Measurements from ENCODE around the gene LGI4. TPM values are rescaled to one million over a fixed set of nuclear protein-coding genes. Genes with fewer than 3 reads are reported as not detected.
"Not testable (repeated sequence)": the region's sequence is repeated elsewhere in the genome, so short reads cannot be mapped to it uniquely, and the experiment has no call there.

Gene LGI4
- total RNA-seq, 1 donor from 2014 or later, result 9.0 TPM

- ATAC-seq, result peak; percentile 86
- intact Hi-C loops (cut with micrococcal nuclease), result no loop called here
- peak; percentile 84 for DNase-seq
These were observed 20.3 kb downstream of the LGI4 start for GRCh38 chr19:35114353-35115176.

GRCh38 chr19:35112995-35113688 is 21.7 kb downstream of the LGI4 start:
- DNase-seq (no peak), ATAC-seq (no peak)
- intact Hi-C loops (cut with micrococcal nuclease), result no loop called here

GRCh38 chr19:35110974-35111373 is 23.9 kb downstream of the LGI4 start:
- intact Hi-C loops (cut with micrococcal nuclease), result no loop called here
- DNase-seq, result no peak
- ATAC-seq, result no peak

- intact Hi-C loops (cut with micrococcal nuclease), result no loop called here
- no peak for ATAC-seq
- DNase-seq, result no peak
These were observed 25.3 kb downstream of the LGI4 start for GRCh38 chr19:35109395-35110112.

- no peak for ATAC-seq
- intact Hi-C loops (cut with micrococcal nuclease), result no loop called here
- no peak for DNase-seq
These were observed 26.1 kb downstream of the LGI4 start for GRCh38 chr19:35108730-35109129.

GRCh38 chr19:35107545-35107944 is 27.3 kb downstream of the LGI4 start:
- peak; percentile 64 for ATAC-seq
- no peak for DNase-seq
- intact Hi-C loops (cut with micrococcal nuclease), result no loop called here

GRCh38 chr19:35106898-35107541 is 27.8 kb downstream of the LGI4 start:
- no peak for ATAC-seq
- DNase-seq, result no peak
- intact Hi-C loops (cut with micrococcal nuclease), result no loop called here

GRCh38 chr19:35106291-35106583 is 28.6 kb downstream of the LGI4 start:
- ATAC-seq (no peak), DNase-seq (no peak)
- intact Hi-C loops (cut with micrococcal nuclease), result no loop called here

GRCh38 chr19:35105411-35106290 is 29.2 kb downstream of the LGI4 start:
- ATAC-seq (no peak), DNase-seq (no peak)
- intact Hi-C loops (cut with micrococcal nuclease), result no loop called here

- no peak for ATAC-seq
- no peak for DNase-seq
- intact Hi-C loops (cut with micrococcal nuclease), result no loop called here
These were observed 29.8 kb downstream of the LGI4 start for GRCh38 chr19:35105047-35105410.

GRCh38 chr19:35104361-35104760 is 30.5 kb downstream of the LGI4 start:
- ATAC-seq (no peak), DNase-seq (no peak)
- intact Hi-C loops (cut with micrococcal nuclease), result no loop called here

- intact Hi-C loops (cut with micrococcal nuclease); ATAC-seq; DNase-seq: not testable (repeated sequence)
These were observed 31.2 kb downstream of the LGI4 start for GRCh38 chr19:35103614-35104013.

- intact Hi-C loops (cut with micrococcal nuclease); DNase-seq; ATAC-seq: not testable (repeated sequence)
These were observed 32.9 kb downstream of the LGI4 start for GRCh38 chr19:35101949-35102348.

GRCh38 chr19:35100588-35101533 is 34.0 kb downstream of the LGI4 start:
- intact Hi-C loops (cut with micrococcal nuclease), result no loop called here
- no peak for ATAC-seq
- no peak for DNase-seq

GRCh38 chr19:35099897-35100275 is 35.0 kb downstream of the LGI4 start:
- no peak for ATAC-seq
- DNase-seq, result no peak
- intact Hi-C loops (cut with micrococcal nuclease), result no loop called here

GRCh38 chr19:35099155-35099896 is 35.5 kb downstream of the LGI4 start:
- no peak for ATAC-seq
- intact Hi-C loops (cut with micrococcal nuclease), result no loop called here

GRCh38 chr19:35098413-35099049 is 36.3 kb downstream of the LGI4 start:
- DNase-seq (peak; percentile 80), ATAC-seq (peak; percentile 91)
- intact Hi-C loops (cut with micrococcal nuclease), result no loop called here

More at GRCh38 chr19:35099155-35099896, 35.5 kb downstream of the LGI4 start:
- DNase-seq, result no peak
